Heart left ventricle (tissue), 16 donors: Measurements from ENCODE around the gene FADS2. TPM values are rescaled to one million over a fixed set of nuclear protein-coding genes. Genes with fewer than 3 reads are reported as not detected.

ENCODE experiments used
- ATAC-seq, 4 donors: fragments of 200-7000 bp; cut with Tn5 transposase; one replicate each; pipeline ENCODE4 v1.9.1; 2020 to 2022; ENCODE audit warnings: moderate library complexity in 4 of 4, mild to moderate bottlenecking in 3 of 4, moderate number of reproducible peaks in 1 of 4
- DNase-seq, 5 donors: peaks; one replicate each; pipeline ENCODE4 v3.0.0-alpha.2; 2020
- H3K27ac ChIP-seq, 12 donors: fragments of 200-600 bp; sonication (generic) in 4 of 12; one replicate each; pipeline versions ENCODE4 v1.5.0 to v1.8.0; 2016 to 2022; ENCODE audit warnings: mild to moderate bottlenecking in 2 of 12
- H3K27me3 ChIP-seq, 9 donors: fragments of 200-600 bp; sonication (generic) in 2 of 9; one replicate each; pipeline versions ENCODE4 v1.5.1 to v1.8.0; 2016 to 2022; ENCODE audit warnings: mild to moderate bottlenecking in 3 of 9
- H3K36me3 ChIP-seq, 9 donors: fragments of 200-600 bp; sonication (generic) in 2 of 9; one replicate each; pipeline versions ENCODE4 v1.5.0 to v1.8.0; 2018 to 2022; ENCODE audit warnings: mild to moderate bottlenecking in 2 of 9
- H3K4me1 ChIP-seq, 12 donors: fragments of 200-600 bp; sonication (generic) in 4 of 12; one replicate each; pipeline versions ENCODE4 v1.5.0 to v1.8.0; 2016 to 2022; ENCODE audit warnings: mild to moderate bottlenecking in 3 of 12
- H3K4me3 ChIP-seq, 12 donors: fragments of 200-600 bp; sonication (generic) in 4 of 12; one replicate each; pipeline versions ENCODE4 v1.5.0 to v1.8.0; 2017 to 2022; ENCODE audit warnings: mild to moderate bottlenecking in 9 of 12, moderate library complexity in 4 of 12
- H3K9me3 ChIP-seq, 12 donors: fragments of 200-600 bp; sonication (generic) in 4 of 12; one replicate each; pipeline versions ENCODE4 v1.5.0 to v1.8.0; 2016 to 2022; ENCODE audit warnings: mild to moderate bottlenecking in 1 of 12
- CTCF ChIP-seq, 12 donors: fragments of 200-600 bp; sonication (generic) in 4 of 12; IDR thresholded peaks; one replicate each; pipeline versions ENCODE4 v1.5.0 to v1.8.0; 2018 to 2022; ENCODE audit warnings: antibody characterized with exemption in 12 of 12, mild to moderate bottlenecking in 5 of 12
- POLR2A ChIP-seq, 2 donors: fragments of 450-650 bp; IDR thresholded peaks; one replicate each; pipeline ENCODE4 v1.6.1; 2017; ENCODE audit warnings: antibody characterized with exemption in 2 of 2, mild to moderate bottlenecking in 2 of 2, moderate library complexity in 2 of 2
- WGBS, 4 donors: extraction: QIAGEN DNeasy Blood & Tissue Kit in 2 of 4; methylation state at CpG; one replicate each; pipeline versions ENCODE4 v1.1.5 to v1.1.7; 2013 to 2018; 5-methylcytosine and 5-hydroxymethylcytosine counted together
- intact Hi-C, 10 donors: fragments of 100-400 bp; cut with DNase I; formaldehyde crosslinking; loops; one replicate each; pipeline versions ENCODE4 v1.11.1 to v1.14.2; 2022
- polyA plus RNA-seq, 2 donors: library from polyadenylated mRNA; stranded (reverse); fragments of 200-250 nt; gene quantifications; one replicate each; pipeline ENCODE4 v1.2.3, GENCODE V29; 2013
- total RNA-seq, 9 donors: library from RNA; depleted of rRNA in 2 of 9; stranded (reverse); fragments of >200 nt in 2 of 9; fragmentation: NEBNext Ultra II Directional in 3 of 9; extraction: Animal tissue kit (Norgen Biotek cat#: 25700) in 3 of 9; gene quantifications; one replicate each; pipeline versions ENCODE4 v1.1.0 to v1.2.4, GENCODE V29; 2016 to 2023
- donor health status: ischemic (EF 13 %, LVEDD 7.1; RV severe dilation, severe dysfunction).
- donor health status: healthy with polysubstance abuse.
- donor health status: DM: no; HTN: yes; CAD: no.
- donor health status: DM: no; HTN: no; CAD: no.
- donor health status: ischemic (EF 25% LVEDD 6.9; RV normal size, moderate dysfunction).
- donor health status: ischemic (EF 25% LVEDD 5.7; RV mildly dilated, moderate dysfunction).
- donor health status: healthy.
- donor health status: DM: yes; HTN: yes; CAD: no.
- donor health status: ischemic (EF 35%, LVEDD 5.7; RV mildly dilated, moderate dysfunction).
- donor health status: nonischemic (EF 11% LVEDD 7.7; RV severe dilation, severe dysfunction).
- donor health status: DM: yes; HTN: yes; CAD: no.
- donor health status: PGD.
- donor health status: ischemic (EF 29% LVEDD 5.4; RV normal size, mild dysfunction).
- donor health status: nonischemic (EF 23%, LVEDD 6.1; RV moderate dilation, normal function).

FADS2 gene
- total and polyA plus RNA-seq, 11 donors = 2.6 to 43.6 (median 19.2) TPM

GRCh38 chr11:61883947-61884346 is 55.8 kb downstream of the FADS2 start:
- TF ChIP-seq CTCF (IDR thresholded peaks at IDR 0.05) = no peak
- TF ChIP-seq POLR2A (IDR thresholded peaks at IDR 0.05) = no peak
- ATAC-seq (no peak), DNase-seq (no peak)
- WGBS, 4 donors = 75 to 81% (median 77%) methylated on average over 5 of the region's 5 CpGs
- Histone ChIP-seq H3K27me3 (no peaks in the 10 kb centered on the region), H3K9me3 (no peaks in the 10 kb centered on the region), H3K4me3 (no peak overlapping the region), H3K27ac (peak overlapping the region in 3 of 12 donors; percentile 3 to 30 (median 29)), H3K4me1 (peaks cover 13 to 85% (median 56%) of the 10 kb centered on the region in 12 donors), H3K36me3 (peaks cover 0 to 13% (median 6%) of the 10 kb centered on the region in 9 donors)
- intact Hi-C loops = no loop called here

DNA sequence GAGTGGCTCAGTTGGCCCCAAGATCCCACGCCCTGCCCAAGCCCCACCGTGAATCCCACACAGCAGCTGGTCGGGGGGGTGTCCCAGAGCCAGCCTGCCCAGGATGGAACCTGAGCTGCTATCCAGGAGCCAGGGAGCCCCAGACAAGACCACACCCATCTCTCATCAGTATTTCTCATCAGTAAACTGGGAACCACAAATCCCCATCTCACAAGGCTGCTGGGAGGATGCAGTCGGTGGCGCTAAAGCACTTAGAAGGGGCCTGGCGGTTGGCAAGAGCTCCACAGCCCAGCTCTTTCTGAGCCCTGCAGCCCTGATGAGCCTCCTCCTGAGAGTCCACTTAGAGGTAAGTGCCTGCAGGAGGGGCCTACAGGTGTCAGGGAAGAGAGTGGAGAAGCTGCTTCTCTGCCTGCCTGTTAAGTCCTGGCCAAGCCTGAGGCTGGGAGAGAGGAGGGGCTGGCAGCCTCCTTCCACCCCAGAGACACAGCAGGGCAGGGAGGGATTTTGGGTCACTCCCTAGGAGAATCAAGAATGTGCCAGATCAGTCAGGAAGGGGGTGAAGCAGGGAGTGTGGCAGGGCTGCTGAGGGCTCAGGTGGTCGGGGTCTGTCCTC is 57.2 kb downstream of the FADS2 start:
- Histone ChIP-seq H3K27me3 (no peaks in the 10 kb centered on the region), H3K9me3 (no peaks in the 10 kb centered on the region), H3K36me3 (no peaks in the 10 kb centered on the region), H3K4me1 (peaks cover 17 to 89% (median 62%) of the 10 kb centered on the region in 12 donors), H3K4me3 (no peak overlapping the region), H3K27ac (peak overlapping the region in 1 of 12 donors; percentile 22)
- intact Hi-C loops = loop anchor here in 1 of 10 donors (5.0 kb wide), 1 partner anchor 73 kb away; no protein-coding TSS in a partner anchor
- WGBS, 4 donors = 76 to 84% (median 83%) methylated on average over 4 to 7 of the region's 7 CpGs
- no peak for TF ChIP-seq CTCF (IDR thresholded peaks at IDR 0.05)
- no peak for TF ChIP-seq POLR2A (IDR thresholded peaks at IDR 0.05)
- ATAC-seq (no peak), DNase-seq (no peak)

GRCh38 chr11:61885784-61886580 is 57.9 kb downstream of the FADS2 start:
- Histone ChIP-seq H3K27me3 (no peaks in the 10 kb centered on the region), H3K9me3 (no peaks in the 10 kb centered on the region), H3K27ac (peak overlapping the region in 4 of 12 donors; percentile 27 to 96 (median 72)), H3K36me3 (no peaks in the 10 kb centered on the region), H3K4me3 (no peak overlapping the region), H3K4me1 (peaks cover 17 to 89% (median 61%) of the 10 kb centered on the region in 12 donors)
- intact Hi-C loops = loop anchor here in 1 of 10 donors (5.0 kb wide), 1 partner anchor 74 kb away; no protein-coding TSS in a partner anchor
- ATAC-seq (no peak), DNase-seq (no peak)
- WGBS, 4 donors = 90 to 94% (median 94%) methylated on average over 9 to 13 of the region's 13 CpGs
- TF ChIP-seq CTCF (IDR thresholded peaks at IDR 0.05) (no peak), POLR2A (IDR thresholded peaks at IDR 0.05) (no peak)

DNA sequence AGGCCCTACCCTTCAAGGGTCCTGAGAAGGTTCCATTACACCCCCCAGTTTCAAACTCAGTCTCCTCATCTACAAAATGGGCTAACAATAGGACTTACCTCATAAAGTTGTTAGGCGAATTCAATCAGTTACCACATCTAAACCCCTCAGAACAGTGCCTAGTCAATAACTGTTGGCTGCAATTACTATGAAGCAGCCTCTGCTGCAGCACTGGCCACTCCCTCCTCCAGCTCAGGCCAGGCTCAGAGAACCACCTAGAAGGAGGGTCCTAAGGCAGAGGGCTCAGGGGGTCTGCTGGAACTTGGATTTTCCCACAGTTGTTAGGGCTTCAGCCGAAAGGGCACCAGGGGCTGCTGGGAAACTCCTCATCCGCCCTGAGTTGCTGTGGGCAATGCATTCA is 58.5 kb downstream of the FADS2 start:
- no peaks in the 10 kb centered on the region for H3K36me3 ChIP-seq
- H3K4me3 ChIP-seq = no peak overlapping the region
- no peaks in the 10 kb centered on the region for H3K27me3 ChIP-seq
- intact Hi-C loops = loop anchor here in 1 of 10 donors (5.0 kb wide), 1 partner anchor 74 kb away; no protein-coding TSS in a partner anchor
- no peaks in the 10 kb centered on the region for H3K9me3 ChIP-seq
- H3K27ac ChIP-seq = peak overlapping the region in 7 of 12 donors; percentile 62 to 96 (median 85)
- H3K4me1 ChIP-seq = peaks cover 17 to 90% (median 58%) of the 10 kb centered on the region in 12 donors
- no peak for ATAC-seq
- WGBS, 4 donors = 98 to 100% (median 99%) methylated on average over 2 to 3 of the region's 3 CpGs
- TF ChIP-seq CTCF (IDR thresholded peaks at IDR 0.05) (no peak), POLR2A (IDR thresholded peaks at IDR 0.05) (no peak)
- DNase-seq = no peak
